GM13976 (cell line): Measurements from ENCODE around the gene TRIM8.
"Not testable (repeated sequence)": the region's sequence is repeated elsewhere in the genome, so short reads cannot be mapped to it uniquely, and the experiment has no call there.

ENCODE experiments used
- DNase-seq: peaks from one replicate; pipeline ENCODE4 v3.0.0; 2012; ENCODE audit warnings: low spot score
- CTCF ChIP-seq: IDR thresholded peaks from 2 replicates; pipeline ENCODE4 v1.5.1; 2012; ENCODE audit warnings: borderline replicate concordance, mild to moderate bottlenecking; ENCODE audit not compliant: insufficient read depth; ENCODE audit errors: extremely low read depth, missing control alignments, control extremely low read depth
- in situ Hi-C: fragments of 300-500 bp; cut with MboI; formaldehyde crosslinking; loops from one replicate; pipeline ENCODE4 v1.12.0; 2022; ENCODE audit warnings: low sequenced_read_pairs, mixed read lengths, inconsistent platforms; ENCODE audit not compliant: unreplicated experiment

Gene TRIM8

GRCh38 chr10:102660888-102661657, 16.8 kb downstream of the TRIM8 start:
- TF ChIP-seq CTCF, result no peak
- DNase-seq, result peak; percentile 93
- in situ Hi-C loops, result no loop called here

- in situ Hi-C loops, result no loop called here
- no peak for DNase-seq
- no peak for TF ChIP-seq CTCF
Measured at GRCh38 chr10:102661658-102662028, 17.4 kb downstream of the TRIM8 start.

GRCh38 chr10:102665904-102666509, 21.7 kb downstream of the TRIM8 start:
- in situ Hi-C loops, result no loop called here
- TF ChIP-seq CTCF, result no peak
- no peak for DNase-seq

- in situ Hi-C loops, DNase-seq: not testable (repeated sequence)
Measured at GRCh38 chr10:102667411-102667810, 23.1 kb downstream of the TRIM8 start.

- TF ChIP-seq CTCF, result no peak
- no peak for DNase-seq
- in situ Hi-C loops, result no loop called here
Measured at GRCh38 chr10:102668326-102669107, 24.2 kb downstream of the TRIM8 start.

GRCh38 chr10:102669206-102670064, 25.2 kb downstream of the TRIM8 start:
- peak; percentile 44 for DNase-seq
- in situ Hi-C loops, result no loop called here

More at GRCh38 chr10:102669206-102670064, 25.2 kb downstream of the TRIM8 start:
- TF ChIP-seq CTCF, result peak; percentile 18
